ENCODE data around the gene STRA8.

The STRA8 gene

DNA sequence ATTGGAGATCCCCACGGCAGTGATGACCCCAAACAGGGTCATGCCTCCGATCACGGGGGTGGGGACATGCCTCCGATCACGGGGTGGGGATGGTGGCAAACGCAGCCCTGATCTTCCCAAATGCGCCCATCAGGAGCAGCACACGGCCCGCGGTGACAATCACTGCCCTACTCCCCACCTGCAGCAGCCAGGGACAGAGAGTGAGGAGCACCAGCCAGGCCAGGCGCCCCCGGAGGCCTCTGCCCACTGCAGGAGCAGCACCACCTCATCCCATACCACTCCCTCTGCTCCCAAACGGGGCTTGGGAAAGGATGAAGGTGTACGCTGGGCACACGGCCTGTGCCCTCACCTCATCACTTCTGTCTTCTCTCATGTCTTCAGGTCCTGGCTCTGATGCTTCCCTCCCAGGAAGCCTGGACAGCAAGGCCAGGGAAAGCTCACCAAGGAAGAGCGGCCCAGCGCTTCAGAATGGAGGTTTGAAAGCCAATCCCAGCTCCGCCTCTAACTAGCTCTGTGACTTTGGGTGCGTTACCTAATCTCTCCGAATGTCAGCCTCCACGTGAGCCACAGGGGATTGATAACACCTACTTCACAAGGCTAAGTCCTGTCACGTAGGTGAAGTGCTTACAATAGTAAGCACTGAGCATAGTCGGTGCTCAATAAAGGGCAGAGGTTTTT, 37.1 kb downstream of the STRA8 start:
- DNase-seq, result peak; percentile 43

- DNase-seq, result no peak
These were observed 37.6 kb downstream of the STRA8 start for GRCh38 chr7:135271255-135271615.

GRCh38 chr7:135272303-135272702, 38.7 kb downstream of the STRA8 start:
- DNase-seq, result no peak

DNA sequence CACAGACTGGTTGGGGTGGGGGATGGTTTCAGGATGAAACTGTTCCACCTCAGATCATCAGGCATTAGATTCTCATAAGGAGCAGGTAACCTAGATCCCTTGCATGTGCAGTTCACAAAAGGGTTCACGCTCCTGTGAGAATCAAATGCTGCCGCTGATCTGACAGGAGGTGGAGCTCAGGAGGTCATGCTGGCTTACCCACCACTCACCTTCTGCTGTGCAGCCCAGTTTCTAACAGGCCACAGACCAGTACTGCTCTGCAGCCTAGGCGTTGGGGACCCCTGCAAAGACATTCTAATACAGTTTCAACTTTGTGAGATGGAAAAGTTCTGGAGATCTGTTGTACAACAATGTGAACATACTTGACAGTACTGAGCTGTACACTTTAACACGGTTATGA, 39.9 kb downstream of the STRA8 start:
- DNase-seq, result peak; percentile 28

DNA sequence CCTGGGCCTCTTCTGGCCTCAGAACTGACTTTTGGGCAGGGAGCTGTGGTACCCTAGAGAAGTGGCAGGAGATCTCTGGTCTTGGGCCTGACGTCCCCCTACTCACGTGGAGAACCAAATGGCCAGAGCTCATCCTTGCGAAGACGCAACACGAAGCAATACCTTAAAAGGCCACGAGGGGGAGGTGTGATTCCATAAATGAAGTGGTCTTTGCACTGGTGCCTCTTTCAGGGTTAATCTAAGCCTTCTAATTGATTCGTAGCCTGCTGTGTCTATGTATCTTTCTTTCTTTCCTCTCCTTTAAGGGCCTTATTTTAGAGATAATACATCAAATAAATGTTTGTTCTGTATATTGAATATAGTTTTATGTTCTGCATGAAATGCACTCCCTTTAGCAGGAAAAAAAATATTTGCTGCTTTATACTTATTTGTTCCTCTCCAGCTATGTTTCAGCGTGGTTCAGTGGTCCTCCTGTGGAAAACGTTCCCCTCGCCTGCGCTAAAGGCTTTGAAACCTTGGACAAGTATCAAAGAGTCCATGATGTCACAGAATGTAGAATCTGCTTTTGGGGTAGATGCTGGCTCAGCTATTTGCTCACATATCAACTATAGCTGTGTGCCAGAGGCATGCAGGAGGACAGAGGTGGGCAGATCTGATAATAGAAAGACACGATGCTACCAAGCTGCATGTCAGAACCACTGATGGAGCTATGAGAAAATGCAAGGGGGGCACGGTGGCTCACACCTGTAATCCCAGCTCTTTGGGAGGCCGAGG, 41.0 kb downstream of the STRA8 start:
- DNase-seq, result peak; percentile 82

GRCh38 chr7:135275971-135276580, 42.4 kb downstream of the STRA8 start:
- DNase-seq, result no peak

GRCh38 chr7:135277161-135277560, 43.5 kb downstream of the STRA8 start:
- peak; percentile 17 for DNase-seq

DNA sequence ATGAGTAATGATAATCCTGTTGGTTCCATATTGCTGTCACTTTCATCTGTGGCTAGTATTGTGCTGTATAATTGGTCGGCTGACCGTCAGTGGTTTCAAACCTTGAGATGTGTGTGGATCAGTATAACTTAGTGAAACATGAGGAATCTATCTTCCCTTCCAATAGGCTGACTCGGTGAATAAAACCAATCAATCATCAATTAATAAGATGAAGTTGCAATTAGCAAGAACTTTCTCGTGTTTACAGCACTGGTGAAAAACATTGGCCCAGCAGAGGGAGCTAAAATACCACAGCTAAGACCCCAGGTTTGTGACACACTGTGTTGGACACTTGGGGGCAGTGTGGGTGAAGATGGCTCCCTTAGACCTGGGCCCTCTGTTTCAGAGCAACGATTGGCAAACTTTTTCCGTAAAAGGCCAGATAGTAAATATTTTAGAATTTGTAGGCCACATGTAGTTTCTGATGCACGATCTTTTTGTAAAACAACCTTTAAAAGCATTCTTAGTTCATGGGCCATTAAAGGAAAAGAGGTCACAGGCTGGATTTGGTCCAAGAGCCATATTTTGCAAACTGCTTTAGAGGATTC, 47.8 kb downstream of the STRA8 start:
- DNase-seq, result peak; percentile 82

GRCh38 chr7:135282561-135283254, 49.1 kb downstream of the STRA8 start:
- peak; percentile 23 for DNase-seq

- DNase-seq, result peak; percentile 25
These were observed 50.5 kb downstream of the STRA8 start for GRCh38 chr7:135283959-135284638.

- no peak for DNase-seq
These were observed 52.1 kb downstream of the STRA8 start for GRCh38 chr7:135285547-135286233.

GRCh38 chr7:135286876-135287275, 53.2 kb downstream of the STRA8 start:
- DNase-seq, result peak; percentile 32

DNA sequence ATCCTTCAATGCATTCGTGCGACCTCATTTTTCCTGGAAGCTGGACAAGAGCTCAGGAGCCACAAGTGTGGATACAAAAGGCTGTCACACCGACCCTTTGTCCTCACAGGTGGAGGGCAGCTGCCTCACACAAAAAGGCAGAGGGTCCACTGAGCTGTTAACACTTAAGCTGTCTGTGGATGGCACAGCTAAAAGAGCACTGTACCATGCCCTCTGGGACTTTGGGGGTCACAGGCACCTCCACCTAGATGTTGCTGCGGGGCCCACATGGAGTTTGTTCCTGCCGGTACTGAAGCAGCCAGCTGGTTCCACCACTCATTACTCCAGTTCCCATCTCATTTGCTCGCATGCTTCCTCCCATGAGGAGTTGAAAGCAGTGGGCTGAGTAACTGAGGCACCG, 57.0 kb downstream of the STRA8 start:
- no peak for DNase-seq

- peak; percentile 45 for DNase-seq
These were observed 58.2 kb downstream of the STRA8 start for GRCh38 chr7:135291809-135292253.

DNA sequence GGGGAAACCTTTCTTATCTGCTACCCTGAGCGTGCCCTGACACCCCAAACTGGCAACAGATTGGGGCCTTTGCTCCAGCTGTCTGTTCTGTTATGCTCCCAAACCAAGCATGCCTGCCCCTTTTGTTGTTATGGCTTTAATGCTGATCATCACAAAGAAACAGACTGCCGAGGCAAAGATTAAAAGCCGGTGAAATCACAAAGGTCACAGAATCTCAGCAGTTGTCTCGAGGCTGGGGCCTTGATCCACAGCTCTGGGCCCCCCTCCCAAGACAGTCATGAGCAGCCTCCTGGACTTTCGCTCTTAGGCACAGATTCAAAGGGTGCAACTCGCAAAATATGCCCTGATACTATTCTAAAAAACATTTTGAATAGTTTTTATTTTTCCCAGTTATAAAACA, 65.6 kb downstream of the STRA8 start:
- no peak for DNase-seq

DNA sequence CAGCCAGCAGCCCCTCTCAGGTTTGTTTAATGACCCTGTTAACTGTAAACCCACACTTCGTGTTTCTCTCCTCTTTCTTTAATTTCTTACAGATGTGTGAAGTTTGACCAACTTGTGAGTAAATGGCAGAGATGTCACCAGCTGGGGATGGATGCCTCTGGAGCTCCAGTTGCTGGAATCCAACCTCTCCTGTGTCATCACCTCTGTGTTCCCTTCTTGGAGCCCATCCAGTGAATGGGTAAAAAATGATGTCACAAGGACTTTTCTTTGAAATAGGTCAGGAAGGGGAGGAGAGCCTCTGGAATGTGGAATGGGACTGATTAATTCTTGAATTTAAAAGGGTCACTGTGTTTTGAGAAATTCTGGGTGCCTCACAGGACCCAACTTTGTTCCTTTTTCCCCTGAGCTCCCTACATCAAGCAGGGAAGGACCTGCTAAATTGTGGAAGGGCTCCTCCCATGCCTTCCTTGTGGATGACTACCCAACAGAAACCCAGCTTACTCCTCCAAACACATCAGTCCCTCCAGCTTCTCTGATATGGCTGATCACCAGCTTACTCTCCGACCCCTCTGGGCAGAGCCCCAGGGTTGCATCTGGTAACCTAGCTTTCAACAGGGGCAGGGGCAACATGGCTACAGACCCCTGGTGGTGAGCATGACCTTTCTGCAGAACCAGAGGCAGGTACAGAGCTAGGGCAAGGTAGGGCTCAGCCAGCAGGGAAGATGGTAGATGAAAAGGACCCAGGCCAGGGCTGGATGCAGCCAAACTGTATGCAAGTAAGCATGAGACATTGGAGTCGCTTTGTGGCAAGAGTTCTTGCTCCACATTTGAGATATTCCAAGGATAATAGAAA, 67.5 kb downstream of the STRA8 start:
- no peak for DNase-seq

Data from islet precursor cell (in vitro differentiated cells).